Activated CD4-positive, alpha-beta memory T cell treated with anti-CD3 and anti-CD28 coated beads, Interleukin-2, amount 10 ng/mL, durations not matched to agents 7 days and 5 days (primary cell): Measurements from ENCODE around the gene RDX. TPM values are rescaled to one million over a fixed set of nuclear protein-coding genes. Genes with fewer than 3 reads are reported as not detected.
"Not testable (repeated sequence)": the region's sequence is repeated elsewhere in the genome, so short reads cannot be mapped to it uniquely, and the experiment has no call there.

Experiments
- CTCF ChIA-PET: fragments of 350-600 bp; sonication (Branson Sonifier 250); formaldehyde crosslinking; loops from one replicate; lab custom pipeline; 2021; ENCODE audit warnings: antibody characterized with exemption, inconsistent platforms; lab: Charles Lee
- POLR2A ChIA-PET: fragments of 350-600 bp; sonication (Branson Sonifier 250); formaldehyde crosslinking; loops from one replicate; lab custom pipeline; 2021; ENCODE audit warnings: antibody characterized with exemption; lab: Charles Lee
- DNase-seq: peaks from one replicate; pipeline ENCODE4 v3.0.0-alpha.2; 2020
- H3K27ac Mint-ChIP-seq: one replicate; pipeline ENCODE4 v1.8.0; 2021; ENCODE audit warnings: mild to moderate bottlenecking, mixed read lengths
- H3K27me3 Mint-ChIP-seq: one replicate; pipeline ENCODE4 v1.8.0; 2021; ENCODE audit warnings: mixed read lengths
- H3K36me3 Mint-ChIP-seq: one replicate; pipeline ENCODE4 v1.8.0; 2021; ENCODE audit warnings: low read depth, mixed read lengths
- H3K4me1 Mint-ChIP-seq: one replicate; pipeline ENCODE4 v1.8.0; 2021; ENCODE audit warnings: mixed read lengths
- H3K4me3 Mint-ChIP-seq: one replicate; pipeline ENCODE4 v1.8.0; 2021; ENCODE audit warnings: mild to moderate bottlenecking, mixed read lengths
- H3K9me3 Mint-ChIP-seq: one replicate; pipeline ENCODE4 v1.8.0; 2021; ENCODE audit warnings: mixed read lengths
- total RNA-seq, 2 experiments: library from RNA; stranded (reverse); gene quantifications; one replicate each; pipeline ENCODE4 v1.2.3, GENCODE V29; 2021

RDX gene
- total RNA-seq, 2 experiments from 2014 or later: 53.5 to 54.4 TPM

DNA sequence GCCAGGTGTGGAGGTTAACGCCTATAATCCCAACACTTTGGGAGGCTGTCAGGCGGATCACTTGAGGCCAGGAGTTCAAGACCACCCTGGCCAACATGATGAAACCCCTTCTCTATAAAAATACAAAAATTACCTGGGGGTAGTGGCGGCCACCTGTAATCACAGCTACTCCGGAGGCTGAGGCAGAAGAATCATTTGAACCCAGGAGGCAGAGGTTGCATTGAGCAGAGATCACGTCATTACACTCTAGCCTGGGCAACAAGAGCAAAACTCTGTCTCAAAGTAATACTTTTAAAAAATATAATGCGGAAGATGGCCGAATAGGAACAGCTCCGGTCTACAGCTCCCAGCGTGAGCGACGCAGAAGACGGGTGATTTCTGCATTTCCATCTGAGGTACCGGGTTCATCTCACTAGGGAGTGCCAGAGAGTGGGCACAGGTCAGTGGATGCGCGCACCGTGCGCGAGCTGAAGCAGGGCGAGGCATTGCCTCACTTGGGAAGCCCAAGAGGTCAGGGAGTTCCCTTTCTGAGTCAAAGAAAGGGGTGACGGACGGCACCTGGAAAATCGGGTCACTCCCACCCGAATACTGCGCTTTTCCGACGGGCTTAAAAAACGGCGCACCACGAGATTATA lies 87.6 kb downstream of the RDX start:
- H3K27me3 Mint-ChIP-seq, H3K9me3 Mint-ChIP-seq, CTCF ChIA-PET, H3K36me3 Mint-ChIP-seq, H3K27ac Mint-ChIP-seq, DNase-seq, H3K4me1 Mint-ChIP-seq: not testable (repeated sequence)
- H3K4me3 Mint-ChIP-seq: peak overlapping the region; percentile 66
- POLR2A ChIA-PET: interaction anchor here (0.6 kb wide), 1 partner anchor 56 kb away, joined by 4 read pairs; no protein-coding TSS in a partner anchor

DNA sequence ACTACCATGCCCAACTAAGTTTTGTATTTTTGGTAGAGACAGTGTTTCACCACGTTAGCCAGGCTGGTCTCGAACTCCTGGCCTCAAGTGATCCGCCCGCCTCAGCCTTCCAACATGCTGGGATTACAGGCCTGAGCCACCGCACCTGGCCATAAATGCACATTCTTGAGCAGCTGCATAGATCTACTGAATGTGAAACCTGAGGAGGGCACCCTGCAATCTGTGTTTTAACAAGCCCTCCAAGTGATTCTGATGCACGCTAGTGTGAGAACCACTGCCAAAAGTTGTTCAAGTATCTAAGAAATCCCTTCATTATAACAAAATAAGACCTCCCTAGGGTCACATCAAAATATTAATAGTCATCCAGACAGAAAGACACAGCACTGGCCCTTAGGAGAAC lies 89.3 kb downstream of the RDX start:
- Mint-ChIP-seq H3K27ac (no peak overlapping the region), H3K4me1 (no peaks in the 10 kb centered on the region), H3K4me3 (no peak overlapping the region), H3K36me3 (no peaks in the 10 kb centered on the region), H3K9me3 (no peaks in the 10 kb centered on the region), H3K27me3 (no peaks in the 10 kb centered on the region)
- CTCF ChIA-PET: interaction anchor here (0.6 to 1.1 kb wide), 2 partner anchors 122 to 185 kb away, joined by 3 read pairs; no protein-coding TSS in a partner anchor
- POLR2A ChIA-PET: no interaction called here
- DNase-seq: no peak

DNA sequence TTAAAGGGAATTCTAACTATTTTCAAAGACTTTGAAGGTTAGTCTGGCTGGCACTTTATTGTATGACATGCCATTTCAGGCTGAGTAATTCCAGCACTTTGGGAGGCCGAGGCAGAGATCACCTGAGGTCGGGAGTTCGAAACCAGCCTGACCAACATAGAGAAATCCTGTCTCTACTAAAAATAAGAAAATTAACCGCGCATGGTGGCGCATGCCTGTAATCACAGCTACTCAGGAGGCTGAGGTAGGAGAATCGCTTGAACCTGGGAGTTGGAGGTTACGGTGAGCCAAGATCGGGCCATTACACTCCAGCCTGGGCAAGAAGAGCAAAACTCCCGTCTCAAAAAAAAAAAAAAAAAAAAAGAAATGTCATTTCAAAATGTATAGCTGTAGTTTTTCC lies 95.6 kb downstream of the RDX start:
- Mint-ChIP-seq H3K4me1 (peaks cover 2% of the 10 kb centered on the region), H3K4me3 (no peak overlapping the region), H3K27ac (no peak overlapping the region), H3K36me3 (no peaks in the 10 kb centered on the region), H3K9me3 (no peaks in the 10 kb centered on the region), H3K27me3 (peaks cover 1% of the 10 kb centered on the region)
- ChIA-PET POLR2A (interaction anchor here (0.9 to 1.5 kb wide), 3 partner anchors 96 to 234 kb away, joined by 3 read pairs; partner anchors contain the start of gene RDX), CTCF (interaction anchor here (0.6 to 8.7 kb wide), 22 partner anchors 9 to 1086 kb away, joined by 3 to 107 read pairs (median 4); partner anchors contain the start of genes FDX1 and RDX)
- DNase-seq: no peak

GRCh38 chr11:110200241-110200640 lies 96.2 kb downstream of the RDX start:
- Mint-ChIP-seq H3K27ac (no peak overlapping the region), H3K36me3 (no peaks in the 10 kb centered on the region), H3K4me3 (no peak overlapping the region), H3K9me3 (no peaks in the 10 kb centered on the region), H3K27me3 (peaks cover 4% of the 10 kb centered on the region), H3K4me1 (peaks cover 2% of the 10 kb centered on the region)
- POLR2A ChIA-PET: no interaction called here
- no peak for DNase-seq
- CTCF ChIA-PET: interaction anchor here (0.7 to 8.7 kb wide), 10 partner anchors 19 to 1086 kb away, joined by 3 to 107 read pairs (median 12); partner anchors contain the start of gene FDX1

- H3K27ac Mint-ChIP-seq: no peak overlapping the region
- no peak for DNase-seq
- no peak overlapping the region for H3K4me3 Mint-ChIP-seq
- peaks cover 7% of the 10 kb centered on the region for H3K27me3 Mint-ChIP-seq
- ChIA-PET POLR2A (no interaction called here), CTCF (interaction anchor here (0.7 to 8.7 kb wide), 6 partner anchors 141 to 233 kb away, joined by 3 to 107 read pairs (median 20); partner anchors contain the start of gene FDX1)
- H3K36me3 Mint-ChIP-seq: no peaks in the 10 kb centered on the region
- peaks cover 2% of the 10 kb centered on the region for H3K4me1 Mint-ChIP-seq
- no peaks in the 10 kb centered on the region for H3K9me3 Mint-ChIP-seq
These were observed 97.0 kb downstream of the RDX start for GRCh38 chr11:110199184-110199981.

DNA sequence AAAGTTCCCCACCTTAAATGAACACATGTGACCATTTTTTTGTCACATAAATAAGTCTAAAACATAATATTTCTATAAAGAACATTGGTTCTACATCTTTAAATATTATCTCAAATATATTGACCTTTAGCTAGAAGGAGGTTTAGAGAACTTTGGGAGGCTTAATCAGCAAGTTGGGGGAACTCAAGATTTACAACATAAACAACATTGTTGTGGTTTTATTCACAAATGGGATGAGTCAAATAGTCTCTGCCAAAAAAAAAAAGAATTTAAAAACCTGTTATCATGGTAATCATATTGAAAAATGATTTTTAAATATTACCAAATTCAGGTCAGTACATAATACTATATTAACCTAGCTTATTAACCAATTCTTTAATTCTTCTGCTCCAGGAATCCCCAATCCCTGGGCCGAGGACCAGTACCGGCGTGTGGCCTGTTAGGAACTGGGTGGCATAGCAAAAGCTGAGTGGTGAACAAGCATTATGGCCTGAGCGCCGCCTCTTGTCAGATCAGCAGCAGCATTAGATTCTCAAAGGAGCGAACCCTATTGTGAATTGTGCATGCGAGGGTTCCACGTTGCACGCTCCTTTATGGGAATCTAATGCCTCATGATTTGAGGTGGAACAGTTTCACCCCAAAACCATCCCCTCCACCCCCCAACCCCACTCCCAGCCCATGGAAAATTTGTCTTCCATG lies 98.2 kb downstream of the RDX start:
- H3K36me3 Mint-ChIP-seq: no peaks in the 10 kb centered on the region
- no peak for DNase-seq
- CTCF ChIA-PET: interaction anchor here (0.5 to 8.7 kb wide), 10 partner anchors 24 to 234 kb away, joined by 3 to 107 read pairs (median 4); partner anchors contain the start of gene FDX1
- peaks cover 11% of the 10 kb centered on the region for H3K27me3 Mint-ChIP-seq
- no peak overlapping the region for H3K4me3 Mint-ChIP-seq
- peaks cover 6% of the 10 kb centered on the region for H3K4me1 Mint-ChIP-seq
- H3K27ac Mint-ChIP-seq: no peak overlapping the region
- POLR2A ChIA-PET: no interaction called here
- no peaks in the 10 kb centered on the region for H3K9me3 Mint-ChIP-seq

DNA sequence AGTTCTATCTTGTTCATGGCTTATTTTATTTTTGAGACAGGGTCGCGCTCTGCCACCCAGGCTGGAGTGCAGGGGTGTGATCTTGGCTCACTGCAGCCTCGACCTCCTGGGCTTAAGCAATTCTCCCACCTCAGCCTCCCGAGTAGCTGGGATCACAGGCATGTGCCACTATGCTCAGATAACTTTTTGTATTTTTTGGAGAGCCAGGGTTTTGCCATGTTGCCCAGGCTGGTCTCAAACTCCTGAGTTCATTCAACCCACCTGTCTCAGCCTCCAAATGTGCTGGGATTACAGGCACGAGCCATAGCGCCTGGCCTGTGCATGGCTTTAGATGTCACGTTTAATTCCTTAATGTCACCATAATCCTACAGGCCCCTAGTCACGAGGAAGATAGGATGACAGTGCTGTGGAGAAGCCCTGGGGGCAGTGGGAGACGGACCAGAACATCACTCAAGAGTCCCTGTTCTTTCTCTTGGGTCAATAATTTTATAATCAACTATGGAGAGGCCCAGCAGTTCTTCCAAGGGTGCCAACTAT lies 99.5 kb downstream of the RDX start:
- Mint-ChIP-seq H3K4me3 (no peak overlapping the region), H3K27ac (no peak overlapping the region), H3K36me3 (no peaks in the 10 kb centered on the region), H3K27me3 (peaks cover 16% of the 10 kb centered on the region), H3K4me1 (peaks cover 18% of the 10 kb centered on the region), H3K9me3 (no peaks in the 10 kb centered on the region)
- DNase-seq: no peak
- ChIA-PET CTCF (interaction anchor here (1.1 to 8.7 kb wide), 6 partner anchors 171 to 235 kb away, joined by 3 to 107 read pairs (median 6); partner anchors contain the start of gene FDX1), POLR2A (interaction anchor here (0.9 kb wide), 1 partner anchor 132 kb away, joined by 3 read pairs; no protein-coding TSS in a partner anchor)

DNA sequence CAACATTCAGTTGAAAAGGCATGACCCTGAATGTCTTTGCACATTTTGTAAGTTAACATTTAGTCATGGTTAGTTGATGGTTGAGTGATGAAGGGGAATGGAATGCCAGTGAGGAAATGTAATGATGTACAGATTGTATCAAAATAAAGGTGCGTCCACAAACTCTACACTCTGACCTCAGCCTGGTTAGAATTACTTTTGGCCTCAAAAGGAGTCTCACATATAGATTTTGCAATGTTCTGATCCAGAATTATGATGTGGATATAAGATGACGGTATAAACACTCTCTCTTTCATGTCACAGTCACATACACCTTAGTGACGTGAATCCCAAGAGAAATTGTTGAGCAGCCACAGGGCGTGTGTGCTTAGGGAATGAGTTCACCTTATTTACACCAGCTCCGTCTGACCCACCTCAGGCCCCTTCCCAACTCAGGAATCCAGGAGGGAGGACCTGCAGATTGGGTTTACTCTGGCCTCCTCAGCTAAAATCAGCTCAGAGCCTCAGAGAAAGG lies 100.1 kb downstream of the RDX start:
- H3K4me1 Mint-ChIP-seq: peaks cover 18% of the 10 kb centered on the region
- no peak for DNase-seq
- CTCF ChIA-PET: interaction anchor here (1.2 to 8.7 kb wide), 3 partner anchors 92 to 236 kb away, joined by 5 to 107 read pairs (median 6); partner anchors contain the start of gene FDX1

GRCh38 chr11:110194211-110194766 lies 102.1 kb downstream of the RDX start:
- peaks cover 18% of the 10 kb centered on the region for H3K4me1 Mint-ChIP-seq
- CTCF ChIA-PET, H3K4me3 Mint-ChIP-seq, H3K36me3 Mint-ChIP-seq, DNase-seq, H3K9me3 Mint-ChIP-seq, POLR2A ChIA-PET, H3K27ac Mint-ChIP-seq: not testable (repeated sequence)
- H3K27me3 Mint-ChIP-seq: peaks cover 27% of the 10 kb centered on the region

More for the DNA sequence above, 100.1 kb downstream of the RDX start:
- POLR2A ChIA-PET: no interaction called here
- Mint-ChIP-seq H3K4me3 (no peak overlapping the region), H3K36me3 (no peaks in the 10 kb centered on the region), H3K27ac (no peak overlapping the region), H3K9me3 (no peaks in the 10 kb centered on the region), H3K27me3 (peaks cover 17% of the 10 kb centered on the region)

DNA sequence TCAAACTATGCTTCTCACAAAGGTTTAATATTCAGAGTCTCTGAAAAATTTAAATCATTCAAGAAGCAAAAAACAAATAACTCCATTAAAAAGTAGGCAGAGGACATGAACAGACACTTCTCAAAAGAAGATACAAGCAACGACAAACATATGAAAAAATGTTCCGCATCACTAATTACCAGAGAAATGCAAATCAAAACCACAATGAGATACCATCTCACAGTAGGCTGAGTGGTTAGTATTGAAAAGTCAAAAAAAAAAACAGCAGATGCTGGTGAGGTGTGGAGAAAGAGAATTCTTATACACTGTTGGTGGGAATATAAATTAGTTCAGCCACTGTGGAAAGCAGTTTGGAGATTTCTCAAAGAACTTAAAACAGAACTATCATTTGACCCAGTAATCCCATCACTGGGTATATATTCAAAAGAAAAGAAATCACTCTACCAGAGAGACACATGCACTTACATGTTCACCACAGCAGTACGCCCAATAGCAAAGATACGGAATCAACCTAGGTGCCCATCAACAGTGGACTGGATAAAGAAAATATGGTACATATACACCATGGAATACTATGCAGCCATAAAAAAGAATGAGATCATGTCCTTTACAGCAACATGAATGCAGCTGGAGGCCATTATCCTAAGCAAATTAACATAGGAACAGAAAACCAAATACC lies 103.7 kb downstream of the RDX start:
- CTCF ChIA-PET: interaction anchor here (1.4 to 2.0 kb wide), 2 partner anchors 9 to 242 kb away, joined by 3 to 6 read pairs; no protein-coding TSS in a partner anchor
- POLR2A ChIA-PET, H3K27ac Mint-ChIP-seq, H3K4me3 Mint-ChIP-seq, H3K36me3 Mint-ChIP-seq, H3K9me3 Mint-ChIP-seq, DNase-seq: not testable (repeated sequence)
- peaks cover 27% of the 10 kb centered on the region for H3K27me3 Mint-ChIP-seq
- H3K4me1 Mint-ChIP-seq: peaks cover 18% of the 10 kb centered on the region

GRCh38 chr11:110190885-110191284 lies 105.5 kb downstream of the RDX start:
- H3K4me3 Mint-ChIP-seq: no peak overlapping the region
- CTCF ChIA-PET: no interaction called here

More at GRCh38 chr11:110190885-110191284, 105.5 kb downstream of the RDX start:
- no peak for DNase-seq
- H3K4me1 Mint-ChIP-seq: peaks cover 18% of the 10 kb centered on the region
- H3K36me3 Mint-ChIP-seq: no peaks in the 10 kb centered on the region
- peaks cover 26% of the 10 kb centered on the region for H3K27me3 Mint-ChIP-seq
- no peaks in the 10 kb centered on the region for H3K9me3 Mint-ChIP-seq
- POLR2A ChIA-PET: interaction anchor here (1.1 kb wide), 1 partner anchor 277 kb away, joined by 3 read pairs; no protein-coding TSS in a partner anchor
- H3K27ac Mint-ChIP-seq: no peak overlapping the region
